ENCODE results near the gene TBC1D22A. TPM values are rescaled to one million over a fixed set of nuclear protein-coding genes. Genes with fewer than 3 reads are reported as not detected.
A peak's percentile ranks its signal among the peaks of the same experiment; 100 is the strongest.

Gene TBC1D22A
- total RNA-seq, 2 donors from 2014 or later, result 21.0 to 27.9 TPM

DNA sequence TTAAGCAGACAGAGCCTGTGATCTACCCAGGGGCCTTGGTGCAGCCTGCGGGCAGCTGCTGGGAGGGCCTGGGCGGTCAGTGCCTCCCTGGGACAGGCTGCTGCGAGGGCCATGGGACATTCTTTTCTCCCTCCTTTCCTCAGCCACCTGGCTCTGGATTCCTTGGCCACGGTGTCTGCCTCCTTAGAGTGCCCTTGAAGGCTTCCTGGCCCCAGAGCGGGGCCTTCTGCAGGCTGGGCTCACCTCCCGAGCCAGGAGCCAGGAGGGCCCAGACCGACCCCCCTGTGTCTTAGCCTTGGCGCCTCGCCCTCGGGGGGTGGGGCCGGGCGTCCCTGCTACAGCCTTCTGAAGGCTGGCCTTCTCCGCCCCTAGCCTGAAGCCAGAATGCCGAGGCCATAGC lies 231.2 kb downstream of the TBC1D22A start:
- no peaks in the 10 kb centered on the region for H3K9me3 ChIP-seq (ENCODE audit: control insufficient read depth, low read length)
- Mint-ChIP-seq H3K9me3 (no peaks in the 10 kb centered on the region), H3K4me3 (no peak overlapping the region), H3K36me3 (ENCODE audit: low read depth) (peaks cover 4% of the 10 kb centered on the region), H3K4me1 (no peaks in the 10 kb centered on the region), H3K27ac (no peak overlapping the region), H3K27me3 (ENCODE audit: insufficient read depth) (no peaks in the 10 kb centered on the region)
- DNase-seq, result no peak
- no peak overlapping the region for H3K9ac ChIP-seq (ENCODE audit: extremely low read depth, low read length, poor library complexity, severe bottlenecking)
- no peak overlapping the region for H3K27ac ChIP-seq (ENCODE audit: low read depth, low read length)
- H3K27me3 ChIP-seq (ENCODE audit: control insufficient read depth, insufficient read depth, low read length, poor library complexity, severe bottlenecking), result no peaks in the 10 kb centered on the region
- no peaks in the 10 kb centered on the region for H3K4me1 ChIP-seq (ENCODE audit: control insufficient read depth, insufficient read depth, low read length)
- WGBS, 2 experiments (ENCODE audit: insufficient coverage in 1 of 2, insufficient read length in 1 of 2), result 72 to 74% methylated on average over 8 to 14 of the region's 14 CpGs
- TF ChIP-seq, protein P1, sequence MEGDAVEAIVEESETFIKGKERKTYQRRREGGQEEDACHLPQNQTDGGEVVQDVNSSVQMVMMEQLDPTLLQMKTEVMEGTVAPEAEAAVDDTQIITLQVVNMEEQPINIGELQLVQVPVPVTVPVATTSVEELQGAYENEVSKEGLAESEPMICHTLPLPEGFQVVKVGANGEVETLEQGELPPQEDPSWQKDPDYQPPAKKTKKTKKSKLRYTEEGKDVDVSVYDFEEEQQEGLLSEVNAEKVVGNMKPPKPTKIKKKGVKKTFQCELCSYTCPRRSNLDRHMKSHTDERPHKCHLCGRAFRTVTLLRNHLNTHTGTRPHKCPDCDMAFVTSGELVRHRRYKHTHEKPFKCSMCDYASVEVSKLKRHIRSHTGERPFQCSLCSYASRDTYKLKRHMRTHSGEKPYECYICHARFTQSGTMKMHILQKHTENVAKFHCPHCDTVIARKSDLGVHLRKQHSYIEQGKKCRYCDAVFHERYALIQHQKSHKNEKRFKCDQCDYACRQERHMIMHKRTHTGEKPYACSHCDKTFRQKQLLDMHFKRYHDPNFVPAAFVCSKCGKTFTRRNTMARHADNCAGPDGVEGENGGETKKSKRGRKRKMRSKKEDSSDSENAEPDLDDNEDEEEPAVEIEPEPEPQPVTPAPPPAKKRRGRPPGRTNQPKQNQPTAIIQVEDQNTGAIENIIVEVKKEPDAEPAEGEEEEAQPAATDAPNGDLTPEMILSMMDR (conservative IDR thresholded peaks at IDR 0.05), result no peak
- no peak overlapping the region for H3K4me3 ChIP-seq (ENCODE audit: low read length)
- peaks cover 6% of the 10 kb centered on the region for H3K36me3 ChIP-seq (ENCODE audit: control insufficient read depth, insufficient read depth, low read length)

GRCh38 chr22:46994265-46994664 lies 231.8 kb downstream of the TBC1D22A start:
- H3K27ac Mint-ChIP-seq, result peak overlapping the region; percentile 62

GRCh38 chr22:46994983-46995382 lies 232.5 kb downstream of the TBC1D22A start:
- no peak overlapping the region for H3K27ac ChIP-seq (ENCODE audit: low read depth, low read length)
- TF ChIP-seq, protein P1 (conservative IDR thresholded peaks at IDR 0.05), result no peak
- Mint-ChIP-seq H3K27me3 (ENCODE audit: insufficient read depth) (no peaks in the 10 kb centered on the region), H3K4me1 (no peaks in the 10 kb centered on the region), H3K9me3 (no peaks in the 10 kb centered on the region), H3K4me3 (no peak overlapping the region), H3K27ac (no peak overlapping the region), H3K36me3 (ENCODE audit: low read depth) (peaks cover 12% of the 10 kb centered on the region)
- H3K4me1 ChIP-seq (ENCODE audit: control insufficient read depth, insufficient read depth, low read length), result no peaks in the 10 kb centered on the region
- DNase-seq, result no peak
- H3K4me3 ChIP-seq (ENCODE audit: low read length), result no peak overlapping the region
- WGBS, 2 experiments (ENCODE audit: insufficient coverage in 1 of 2, insufficient read length in 1 of 2), result 92 to 98% methylated on average over 13 of the region's 13 CpGs
- H3K9me3 ChIP-seq (ENCODE audit: control insufficient read depth, low read length), result no peaks in the 10 kb centered on the region
- H3K36me3 ChIP-seq (ENCODE audit: control insufficient read depth, insufficient read depth, low read length), result peaks cover 13% of the 10 kb centered on the region
- no peaks in the 10 kb centered on the region for H3K27me3 ChIP-seq (ENCODE audit: control insufficient read depth, insufficient read depth, low read length, poor library complexity, severe bottlenecking)
- no peak overlapping the region for H3K9ac ChIP-seq (ENCODE audit: extremely low read depth, low read length, poor library complexity, severe bottlenecking)

More at GRCh38 chr22:46994265-46994664, 231.8 kb downstream of the TBC1D22A start:
- WGBS, 2 experiments (ENCODE audit: insufficient coverage in 1 of 2, insufficient read length in 1 of 2), result 86 to 89% methylated on average over 8 to 11 of the region's 11 CpGs
- Mint-ChIP-seq H3K27me3 (ENCODE audit: insufficient read depth) (no peaks in the 10 kb centered on the region), H3K9me3 (no peaks in the 10 kb centered on the region), H3K36me3 (ENCODE audit: low read depth) (peaks cover 8% of the 10 kb centered on the region), H3K4me3 (no peak overlapping the region), H3K4me1 (no peaks in the 10 kb centered on the region)
- Histone ChIP-seq H3K27me3 (ENCODE audit: control insufficient read depth, insufficient read depth, low read length, poor library complexity, severe bottlenecking) (no peaks in the 10 kb centered on the region), H3K27ac (ENCODE audit: low read depth, low read length) (no peak overlapping the region), H3K4me3 (ENCODE audit: low read length) (no peak overlapping the region), H3K9me3 (ENCODE audit: control insufficient read depth, low read length) (no peaks in the 10 kb centered on the region), H3K4me1 (ENCODE audit: control insufficient read depth, insufficient read depth, low read length) (no peaks in the 10 kb centered on the region), H3K36me3 (ENCODE audit: control insufficient read depth, insufficient read depth, low read length) (peaks cover 10% of the 10 kb centered on the region), H3K9ac (ENCODE audit: extremely low read depth, low read length, poor library complexity, severe bottlenecking) (no peak overlapping the region)
- no peak for DNase-seq
- TF ChIP-seq, protein P1 (conservative IDR thresholded peaks at IDR 0.05), result no peak

Data from endodermal cell (in vitro differentiated cells).